NCI-H774 (cell line): ENCODE measurements around the gene HORMAD2.
"Not testable (repeated sequence)": the region's sequence is repeated elsewhere in the genome, so short reads cannot be mapped to it uniquely, and the experiment has no call there.

ENCODE experiments used
- DNase-seq: peaks from one replicate; lab custom pipeline; 2025; lab: John Stamatoyannopoulos, UW

The HORMAD2 gene

GRCh38 chr22:30057375-30057774 is 22.9 kb upstream of the HORMAD2 start:
- no peak for DNase-seq

GRCh38 chr22:30059346-30060020 is 20.8 kb upstream of the HORMAD2 start:
- not testable (repeated sequence) for DNase-seq

- DNase-seq: not testable (repeated sequence)
These were observed 19.2 kb upstream of the HORMAD2 start for GRCh38 chr22:30061094-30061493.

GRCh38 chr22:30062259-30062658 is 18.0 kb upstream of the HORMAD2 start:
- DNase-seq: no peak

- DNase-seq: no peak
These were observed 17.3 kb upstream of the HORMAD2 start for GRCh38 chr22:30062950-30063349.

- no peak for DNase-seq
These were observed 16.1 kb upstream of the HORMAD2 start for GRCh38 chr22:30064172-30064571.

- DNase-seq: no peak
These were observed 6.5 kb upstream of the HORMAD2 start for GRCh38 chr22:30073743-30074142.

- DNase-seq: no peak
These were observed 6.1 kb upstream of the HORMAD2 start for GRCh38 chr22:30074147-30074546.

GRCh38 chr22:30074994-30075393 is 5.3 kb upstream of the HORMAD2 start:
- DNase-seq: no peak

- DNase-seq: no peak
These were observed 2.9 kb upstream of the HORMAD2 start for GRCh38 chr22:30077279-30077880.

- no peak for DNase-seq
These were observed 1.6 kb upstream of the HORMAD2 start for GRCh38 chr22:30078320-30079311.

GRCh38 chr22:30080805-30081204 is 541 bp downstream of the HORMAD2 start:
- DNase-seq: no peak

- no peak for DNase-seq
These were observed 6.2 kb downstream of the HORMAD2 start for GRCh38 chr22:30086496-30086895.

GRCh38 chr22:30087037-30087436 is 6.8 kb downstream of the HORMAD2 start:
- not testable (repeated sequence) for DNase-seq

GRCh38 chr22:30087611-30088010 is 7.3 kb downstream of the HORMAD2 start:
- no peak for DNase-seq

GRCh38 chr22:30088468-30088867 is 8.2 kb downstream of the HORMAD2 start:
- no peak for DNase-seq

- no peak for DNase-seq
These were observed 9.4 kb downstream of the HORMAD2 start for GRCh38 chr22:30089655-30089974.

GRCh38 chr22:30092686-30093085 is 12.4 kb downstream of the HORMAD2 start:
- DNase-seq: no peak

- no peak for DNase-seq
These were observed 14.5 kb downstream of the HORMAD2 start for GRCh38 chr22:30094804-30095203.

GRCh38 chr22:30097861-30098260 is 17.6 kb downstream of the HORMAD2 start:
- DNase-seq: no peak

GRCh38 chr22:30100770-30101169 is 20.5 kb downstream of the HORMAD2 start:
- not testable (repeated sequence) for DNase-seq

GRCh38 chr22:30104501-30105156 is 24.4 kb downstream of the HORMAD2 start:
- DNase-seq: no peak
